HG03097 (cell line): ENCODE measurements around the gene MOK.
"Not testable (repeated sequence)": the region's sequence is repeated elsewhere in the genome, so short reads cannot be mapped to it uniquely, and the experiment has no call there.

Source experiments
- ATAC-seq: cut with Tn5 transposase; IDR thresholded peaks from one replicate; pipeline ENCODE4 v1.9.1; 2021; ENCODE audit not compliant: unreplicated experiment, low FRiP score

The MOK gene

GRCh38 chr14:102323102-102323501, 18.1 kb upstream of the MOK start:
- no peak for ATAC-seq

DNA sequence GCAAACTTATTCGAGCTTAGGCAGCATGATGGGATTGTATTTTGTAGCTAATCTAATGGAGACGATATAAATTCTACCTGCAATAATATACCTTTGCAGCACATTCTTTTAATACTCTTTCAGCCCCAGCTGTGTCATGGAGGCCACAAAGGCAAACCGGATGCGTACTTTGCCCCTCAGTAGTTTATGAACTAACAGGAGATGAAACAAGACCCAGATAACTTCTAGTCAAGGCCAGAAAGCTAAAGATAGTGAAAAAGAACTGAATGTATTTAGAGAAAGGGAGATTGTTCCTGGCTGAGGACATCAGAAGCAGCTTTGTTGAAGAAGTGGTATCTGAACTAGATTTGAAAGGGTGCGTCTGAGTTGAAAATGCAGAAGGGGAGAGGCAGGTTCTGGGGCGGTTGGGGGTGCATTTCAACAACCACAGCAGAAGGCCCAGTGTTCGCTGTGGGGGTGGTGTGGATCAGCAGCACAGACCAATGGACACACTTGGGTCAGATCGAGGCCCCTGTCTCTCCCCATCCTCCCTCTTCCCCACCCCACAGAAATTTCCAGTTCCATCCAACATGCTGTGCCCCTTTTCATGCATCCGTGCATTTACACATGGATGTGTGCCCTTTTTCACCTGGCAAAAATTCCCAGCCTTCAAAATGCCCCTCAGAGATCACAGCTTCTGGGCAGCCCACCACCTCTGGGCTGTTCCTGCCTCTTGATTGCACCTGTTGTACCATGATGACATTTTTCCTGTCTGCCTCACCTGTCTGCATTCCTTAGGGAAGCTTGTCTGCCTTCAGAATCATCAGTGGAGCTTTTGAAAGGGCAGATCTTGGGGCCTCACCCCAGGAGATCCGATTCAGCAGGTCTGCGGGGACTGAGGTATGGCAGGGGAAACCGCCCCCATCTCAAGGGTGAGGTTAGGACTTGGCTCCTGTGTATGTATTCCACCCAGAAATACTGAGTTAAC, 16.8 kb upstream of the MOK start:
- ATAC-seq: no peak

GRCh38 chr14:102320671-102321455, 15.9 kb upstream of the MOK start:
- ATAC-seq: no peak

DNA sequence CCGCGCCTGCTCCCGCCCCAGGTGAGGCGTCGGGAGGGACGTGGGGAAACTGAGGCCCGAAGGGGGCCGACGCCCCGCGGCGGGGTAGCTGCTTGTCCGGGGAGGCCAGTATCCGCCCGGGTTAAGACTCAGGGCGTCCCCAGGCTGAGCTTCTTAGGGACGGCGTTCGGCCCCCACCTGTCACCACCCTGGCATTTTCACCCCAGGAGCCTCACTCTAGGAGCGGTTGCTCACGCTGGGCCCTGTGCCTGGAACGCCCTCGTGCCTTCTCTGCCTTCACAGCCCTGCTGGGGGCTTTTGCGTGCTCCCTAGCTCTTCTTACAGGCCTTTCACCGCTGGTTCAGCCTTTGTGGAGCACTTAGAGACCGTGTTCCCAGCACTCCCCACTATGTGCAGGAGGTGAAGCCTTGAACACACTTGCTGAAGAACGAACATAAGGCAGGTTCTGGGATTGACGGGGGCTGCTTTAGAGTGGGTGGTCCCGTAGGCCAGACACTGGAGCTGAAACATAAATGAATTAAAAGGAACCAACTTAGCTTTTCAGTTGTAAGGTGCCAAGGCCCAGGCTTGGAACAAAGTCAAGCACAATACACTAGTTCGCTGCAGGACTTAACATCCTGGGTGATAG, 15.2 kb upstream of the MOK start:
- peak; percentile 16 for ATAC-seq

- ATAC-seq: peak; percentile 46
Observed at GRCh38 chr14:102319351-102320032, 14.5 kb upstream of the MOK start, which contains the start of gene ZNF839. Gene ZNF839, plus strand, starts transcription at chr14:102319746. Its CDS starts 20 bp downstream, at chr14:102319766.

DNA sequence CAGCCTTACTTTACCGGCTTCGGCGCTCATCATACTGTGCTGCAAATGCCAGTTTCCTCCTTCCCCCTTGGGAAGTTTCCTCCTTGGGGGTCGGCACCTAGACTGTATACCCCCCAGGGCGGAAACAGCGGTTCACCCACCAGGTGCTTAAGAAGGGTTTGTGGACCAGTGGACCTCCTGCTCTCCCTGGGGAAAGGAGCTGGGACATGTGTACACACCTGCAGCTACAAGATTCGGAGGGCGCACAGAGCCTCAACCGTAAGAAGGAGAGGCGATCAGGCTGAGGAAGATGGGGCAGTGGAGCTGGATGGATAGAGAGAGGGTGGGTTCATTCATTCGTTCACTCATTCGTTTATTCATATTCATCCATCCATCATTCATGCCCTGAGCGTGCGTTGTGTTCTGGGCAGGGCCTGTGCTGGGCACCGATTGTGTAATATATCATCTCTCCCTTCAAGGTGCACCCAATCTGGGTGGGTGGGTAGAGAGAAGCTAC, 13.9 kb upstream of the MOK start:
- ATAC-seq: no peak

GRCh38 chr14:102317564-102318248, 12.7 kb upstream of the MOK start:
- ATAC-seq: no peak

- ATAC-seq: peak; percentile 59
Observed at GRCh38 chr14:102316743-102317563, 12.0 kb upstream of the MOK start.

GRCh38 chr14:102316338-102316742, 11.4 kb upstream of the MOK start:
- ATAC-seq: no peak

DNA sequence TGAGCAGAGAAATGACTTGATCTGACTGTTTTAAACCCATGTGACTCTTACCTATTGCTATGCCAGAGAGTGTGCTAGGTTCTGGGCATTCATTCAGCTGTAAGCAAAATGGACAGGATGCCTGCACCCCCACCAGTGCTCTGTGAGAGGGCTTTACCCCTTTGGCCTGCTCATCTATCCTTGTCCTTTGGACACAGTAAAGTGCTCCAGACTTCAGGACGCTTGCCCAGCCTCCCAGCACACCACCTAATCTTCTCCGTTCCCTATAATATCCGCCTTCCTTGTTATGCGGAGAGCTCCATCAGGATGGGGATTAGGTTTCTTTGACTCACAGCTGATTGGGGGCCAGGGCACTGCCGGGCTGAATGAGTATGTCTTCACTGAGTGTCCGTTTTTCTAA, 10.2 kb upstream of the MOK start:
- no peak for ATAC-seq

DNA sequence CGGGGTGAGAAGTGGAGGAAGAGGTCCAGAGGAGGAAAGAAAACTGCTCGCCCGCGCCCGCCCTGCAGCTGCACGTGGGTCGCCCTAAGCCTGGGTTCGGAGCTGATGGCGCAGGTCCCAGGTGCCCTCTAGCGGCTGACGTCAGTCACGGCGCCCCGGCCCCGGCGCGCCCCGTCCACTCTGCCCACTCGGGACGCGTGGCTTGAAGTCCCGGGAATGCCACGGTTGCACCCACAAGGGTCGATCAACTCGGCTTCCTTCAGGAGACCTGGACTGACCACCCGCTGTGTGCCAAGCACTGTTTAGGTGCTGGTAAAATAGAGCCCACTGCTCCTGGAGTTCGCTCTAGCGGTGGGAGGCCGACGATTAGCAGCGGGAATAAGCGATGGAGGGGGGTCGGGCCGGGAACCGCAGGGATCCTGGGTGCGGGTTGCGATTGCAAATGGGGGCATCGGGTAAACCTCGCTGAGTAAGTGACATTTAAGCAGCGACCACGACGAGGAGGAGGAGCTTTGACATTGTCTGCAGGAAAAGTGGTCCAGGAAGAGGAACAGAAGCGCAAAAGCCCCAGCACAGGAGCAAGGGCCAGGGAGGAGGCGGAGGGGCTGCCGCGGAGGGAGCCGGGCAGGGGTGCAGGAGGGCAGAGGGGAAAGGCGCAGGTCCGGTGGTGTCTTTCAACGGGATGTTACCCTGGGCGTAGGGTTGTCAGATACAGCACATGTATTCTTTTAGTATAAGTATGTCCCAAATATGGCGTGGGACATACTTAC, 9.5 kb upstream of the MOK start:
- ATAC-seq: peak; percentile 55

DNA sequence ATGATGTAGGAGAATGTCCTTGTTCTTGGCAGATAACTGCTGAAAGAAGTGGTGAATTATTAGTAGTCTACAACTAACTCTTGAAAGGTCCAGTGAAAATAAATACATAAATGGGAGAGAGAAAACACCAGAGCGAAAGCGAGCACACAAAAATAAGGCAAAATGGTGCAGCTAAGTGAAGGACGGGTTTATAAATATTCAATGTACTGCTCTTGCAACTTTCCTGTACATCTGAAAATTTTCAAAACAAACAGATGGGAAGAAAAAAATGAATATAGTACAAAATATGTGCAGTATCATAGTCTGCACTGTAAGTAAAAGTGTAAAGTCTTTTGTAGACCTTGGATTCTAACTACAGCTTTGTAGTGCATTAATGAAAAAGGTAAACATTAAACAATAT, 1.3 kb downstream of the MOK start:
- no peak for ATAC-seq

GRCh38 chr14:102298303-102299070, 6.5 kb downstream of the MOK start:
- not testable (repeated sequence) for ATAC-seq

DNA sequence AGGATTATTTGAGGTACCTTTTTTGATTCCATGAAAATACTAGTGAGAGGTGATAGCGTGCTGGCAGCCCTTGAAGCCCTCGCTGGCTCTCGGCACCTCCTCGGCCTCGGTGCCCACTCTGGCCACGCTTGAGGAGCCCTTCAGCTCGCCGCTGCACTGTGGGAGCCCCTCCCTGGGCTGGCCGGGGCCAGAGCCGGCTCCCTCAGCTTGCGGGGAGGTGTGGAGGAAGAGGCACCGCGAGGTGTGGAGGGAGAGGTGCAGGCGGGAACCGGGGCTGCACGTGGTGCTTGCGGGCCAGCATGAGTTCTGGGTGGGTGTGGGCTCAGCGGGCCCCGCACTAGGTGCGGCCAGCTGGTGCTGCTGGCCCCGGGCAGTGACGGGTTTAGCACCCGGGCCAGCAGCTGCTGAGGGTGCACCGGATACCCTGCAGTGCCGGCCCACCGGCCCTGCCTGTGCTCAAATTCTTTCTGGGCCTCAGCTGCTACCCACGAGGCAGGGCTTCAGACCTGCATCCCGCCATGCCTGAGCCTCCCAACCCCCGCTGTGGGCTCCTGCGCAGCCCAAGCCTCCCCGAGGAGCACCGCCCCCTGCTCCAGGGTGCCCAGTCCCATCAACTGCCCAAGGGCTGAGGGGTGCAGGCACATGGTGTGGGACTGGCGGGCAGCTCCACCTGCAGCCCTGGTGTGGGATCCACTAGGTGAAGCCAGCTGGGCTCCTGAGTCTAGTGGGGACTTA, 7.4 kb downstream of the MOK start:
- ATAC-seq: no peak

DNA sequence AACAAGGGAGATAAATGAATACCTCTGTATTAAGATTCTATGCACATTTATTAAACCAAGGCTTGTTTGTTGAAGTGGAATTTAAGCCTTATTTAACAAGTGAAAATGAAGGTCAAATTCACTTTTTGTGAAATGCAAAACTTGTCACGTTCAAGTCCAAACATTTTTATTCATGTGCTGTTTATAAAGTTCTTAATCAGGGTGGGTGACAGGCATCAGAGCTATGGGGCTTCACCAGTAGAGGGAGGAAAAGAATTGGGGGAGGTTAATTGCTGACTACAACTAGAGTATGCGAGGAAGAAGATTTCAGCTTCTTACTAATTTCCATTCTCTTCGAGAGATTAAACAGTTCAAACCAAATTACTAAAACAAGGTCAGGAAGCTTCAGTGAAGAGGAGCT, 9.7 kb downstream of the MOK start:
- ATAC-seq: no peak

DNA sequence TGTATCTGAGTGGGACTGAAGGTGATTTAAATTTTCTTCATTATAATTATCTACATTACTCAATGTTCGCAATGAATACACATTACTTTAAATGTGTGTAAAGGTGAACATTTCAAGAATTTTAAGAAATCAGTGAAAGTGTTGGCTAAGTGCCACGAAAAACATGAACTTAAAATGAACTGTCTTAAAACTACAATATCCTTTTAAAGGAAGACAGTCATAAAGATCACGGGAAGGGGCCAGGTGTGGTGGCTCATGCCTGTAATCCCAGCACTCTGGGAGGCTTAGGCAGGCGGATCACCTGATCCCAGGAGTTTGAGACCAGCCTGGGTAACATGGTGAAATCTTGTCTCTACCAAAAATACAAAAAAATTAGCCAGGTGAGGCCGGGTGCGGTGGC, 11.2 kb downstream of the MOK start:
- ATAC-seq: no peak

DNA sequence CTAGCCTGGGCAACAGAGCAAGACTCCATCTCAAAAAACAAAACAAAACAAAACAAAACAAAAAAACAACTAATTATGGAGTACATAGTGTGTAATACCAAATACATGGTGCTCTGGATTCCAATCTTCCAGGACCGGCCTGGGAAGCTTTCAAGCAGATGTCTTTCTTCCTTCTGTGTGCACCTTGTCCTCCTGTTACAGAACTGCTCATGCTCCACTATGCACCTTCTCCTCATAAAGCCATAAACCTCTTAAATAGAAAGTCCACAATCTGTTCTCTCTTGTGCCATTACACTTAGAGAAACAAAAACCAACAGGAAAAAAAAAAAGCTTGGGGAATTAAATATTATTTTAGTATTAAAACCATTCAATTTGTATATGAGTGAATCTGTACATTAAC, 12.5 kb downstream of the MOK start:
- no peak for ATAC-seq
